ACC112 (cell line): Measurements from ENCODE around the gene CATSPERD.

Experiments used
- H2AFZ ChIP-seq: fragments of 200-600 bp; sonication (generic); one replicate; pipeline ENCODE4 v1.6.0; 2017; ENCODE audit warnings: antibody characterized with exemption, low read length; ENCODE audit not compliant: unreplicated experiment
- H3K27ac ChIP-seq: fragments of 200-600 bp; sonication (generic); 2 replicates; pipeline ENCODE4 v1.5.1; 2014; ENCODE audit warnings: low read depth, mild to moderate bottlenecking, antibody characterized with exemption, low read length, moderate library complexity
- H3K27me3 ChIP-seq: fragments of 200-600 bp; sonication (generic); 2 replicates; pipeline ENCODE4 v1.6.1; 2014; ENCODE audit warnings: mild to moderate bottlenecking, antibody characterized with exemption, low read length, moderate library complexity, mixed read lengths; ENCODE audit not compliant: insufficient read depth
- H3K36me3 ChIP-seq: fragments of 200-600 bp; sonication (generic); 2 replicates; pipeline ENCODE4 v1.6.1; 2016; ENCODE audit warnings: mild to moderate bottlenecking, antibody characterized with exemption, low read length, moderate library complexity, mixed read lengths; ENCODE audit not compliant: insufficient read depth
- H3K4me1 ChIP-seq: fragments of 200-600 bp; sonication (generic); one replicate; pipeline ENCODE4 v1.6.1; 2016; ENCODE audit warnings: low read length, mixed read lengths; ENCODE audit not compliant: insufficient read depth, unreplicated experiment, control insufficient read depth
- H3K4me3 ChIP-seq: fragments of 200-600 bp; sonication (generic); 2 replicates; pipeline ENCODE4 v1.5.1; 2014; ENCODE audit warnings: mild to moderate bottlenecking, low read depth, low read length
- H3K79me2 ChIP-seq: fragments of 200-600 bp; sonication (generic); one replicate; pipeline ENCODE4 v1.6.0; 2016; ENCODE audit warnings: low read length; ENCODE audit not compliant: control insufficient read depth, unreplicated experiment, insufficient read depth

The CATSPERD gene

GRCh38 chr19:5803441-5803751 is 83.0 kb downstream of the CATSPERD start:
- peaks cover 18% of the 10 kb centered on the region for H3K27me3 ChIP-seq
- peak overlapping the region; percentile 70 for H3K4me3 ChIP-seq
- H3K27ac ChIP-seq, result no peak overlapping the region
- H3K79me2 ChIP-seq, result no peaks in the 10 kb centered on the region
- no peaks in the 10 kb centered on the region for H3K36me3 ChIP-seq
- peaks cover 3% of the 10 kb centered on the region for H3K4me1 ChIP-seq
- no peak overlapping the region for H2AFZ ChIP-seq

- Histone ChIP-seq H3K27ac (no peak overlapping the region), H3K4me3 (peak overlapping the region; percentile 70), H2AFZ (no peak overlapping the region), H3K79me2 (no peaks in the 10 kb centered on the region), H3K4me1 (peaks cover 3% of the 10 kb centered on the region), H3K27me3 (peaks cover 18% of the 10 kb centered on the region), H3K36me3 (no peaks in the 10 kb centered on the region)
Observed at GRCh38 chr19:5803752-5804515, 83.5 kb downstream of the CATSPERD start.

DNA sequence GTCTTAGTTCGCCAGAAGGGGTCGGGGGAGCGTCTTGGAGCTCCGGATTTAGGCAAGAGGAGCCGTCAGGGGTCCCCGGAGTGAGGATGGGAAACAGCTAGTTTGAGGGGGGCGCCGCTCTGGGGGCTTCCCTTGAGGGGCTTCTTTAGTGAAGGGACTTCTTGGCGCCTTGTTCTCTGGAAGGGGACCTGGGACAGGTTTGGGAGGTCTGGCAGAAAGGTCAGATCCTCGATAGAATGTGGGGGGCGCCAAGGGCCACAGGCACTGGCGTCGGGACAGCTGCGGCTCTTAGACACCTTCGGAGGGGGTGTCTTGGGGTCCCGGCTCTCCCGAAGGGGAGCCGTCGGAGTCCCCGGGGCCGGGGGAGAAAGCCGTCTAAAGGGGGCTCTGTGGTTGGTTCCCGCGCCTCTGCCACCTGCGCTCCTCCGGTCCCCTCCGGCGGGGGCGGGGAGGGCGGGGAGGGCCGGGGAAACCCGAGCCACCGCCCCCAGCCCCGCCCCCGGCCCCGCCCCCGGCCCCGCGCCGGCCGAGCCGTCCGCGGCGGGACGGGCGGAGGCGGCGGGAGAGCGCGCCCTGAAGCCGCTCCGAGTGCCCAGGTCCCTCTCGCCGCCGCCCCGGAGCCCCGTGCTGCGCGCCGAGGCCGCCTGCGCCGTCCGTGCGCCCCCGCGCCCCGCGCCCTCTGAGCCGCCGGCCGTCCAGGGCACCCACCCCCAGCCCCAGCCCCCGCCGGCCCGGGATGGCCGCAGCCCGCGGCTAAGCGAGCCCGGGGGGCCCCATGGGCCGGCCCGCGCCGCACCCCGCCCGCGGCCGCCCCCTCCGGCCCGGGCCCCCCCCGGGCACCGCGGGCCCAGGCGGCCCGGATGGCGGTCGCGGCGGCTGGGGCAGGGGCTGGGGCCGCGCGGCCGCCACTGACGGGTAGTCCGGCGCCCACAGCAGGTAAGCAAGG is 84.4 kb downstream of the CATSPERD start, which contains the start of gene NRTN:
Gene NRTN (plus strand): TSS at position 552 of the 946 bp plus-strand sequence. CDS start 19,099 bp downstream, outside the sequence.
- no peak within 1 kb of the TSS for H2AFZ ChIP-seq

DNA sequence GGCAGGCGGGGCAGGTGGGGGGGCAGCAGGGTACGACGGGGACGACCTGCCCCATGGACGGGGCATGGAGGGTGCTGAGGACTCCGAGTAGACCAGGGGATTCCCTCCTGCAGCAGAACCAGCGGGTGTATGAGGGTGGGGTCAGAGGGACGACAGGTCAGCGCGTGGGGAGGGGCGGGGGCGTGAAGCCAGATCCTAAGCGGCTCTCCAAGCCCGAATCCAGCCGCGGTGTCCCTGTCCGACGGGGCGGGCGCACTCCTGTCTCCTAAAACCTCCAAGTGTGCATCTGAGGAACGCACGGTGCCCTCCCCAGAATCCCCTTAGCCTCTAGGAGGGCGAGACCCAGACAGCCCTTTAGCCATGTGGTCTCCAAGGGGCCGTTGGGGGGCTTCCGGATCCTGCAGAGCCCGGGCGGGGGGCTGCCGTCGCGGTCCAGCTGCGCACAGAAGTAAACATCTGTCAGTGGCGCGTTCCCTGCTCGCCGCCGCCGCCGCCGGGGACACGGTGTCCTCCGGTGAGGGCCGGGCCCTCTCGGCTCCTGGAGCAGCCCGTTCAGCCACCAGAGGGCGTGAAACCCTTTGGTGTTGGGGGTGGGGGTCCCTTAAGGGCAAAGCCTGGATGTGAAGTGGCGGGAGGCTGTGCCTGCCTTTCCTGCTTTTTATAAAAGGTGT is 85.2 kb downstream of the CATSPERD start:
- no peaks in the 10 kb centered on the region for H3K36me3 ChIP-seq
- no peaks in the 10 kb centered on the region for H3K79me2 ChIP-seq
- H3K4me1 ChIP-seq, result peaks cover 3% of the 10 kb centered on the region
- H3K27me3 ChIP-seq, result peaks cover 18% of the 10 kb centered on the region
- H3K4me3 ChIP-seq, result no peak overlapping the region
- H2AFZ ChIP-seq, result no peak overlapping the region
- H3K27ac ChIP-seq, result no peak overlapping the region

More for the DNA sequence above, 84.4 kb downstream of the CATSPERD start, which contains the start of gene NRTN:
- Histone ChIP-seq H3K27ac (no peak within 1 kb of the TSS), H3K79me2 (no peaks in the 10 kb centered on the region), H3K27me3 (peaks cover 18% of the 10 kb centered on the region), H3K4me3 (peak within 1 kb of the TSS; percentile 70; the same call in 1 of the 2 replicates), H3K4me1 (peaks cover 3% of the 10 kb centered on the region), H3K36me3 (no peaks in the 10 kb centered on the region)

DNA sequence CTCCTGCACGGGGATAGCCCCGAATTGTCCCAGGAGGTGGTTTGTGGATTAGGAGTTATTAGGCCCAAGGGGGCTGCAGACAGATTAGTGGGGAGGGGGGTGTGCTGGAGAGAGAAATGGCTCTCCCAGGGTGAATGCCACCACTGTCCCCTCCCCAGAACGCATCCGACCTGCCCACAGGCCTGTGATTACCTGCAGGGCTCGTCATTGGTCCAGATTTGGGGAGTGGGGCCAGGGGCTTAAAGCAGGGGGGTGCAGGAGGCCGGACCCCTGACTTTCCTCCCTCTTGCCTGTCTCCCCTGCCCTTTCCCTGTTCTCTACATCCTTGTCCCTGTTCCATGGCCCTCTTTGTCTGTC is 85.7 kb downstream of the CATSPERD start:
- no peak overlapping the region for H3K4me3 ChIP-seq
- peaks cover 3% of the 10 kb centered on the region for H3K4me1 ChIP-seq

DNA sequence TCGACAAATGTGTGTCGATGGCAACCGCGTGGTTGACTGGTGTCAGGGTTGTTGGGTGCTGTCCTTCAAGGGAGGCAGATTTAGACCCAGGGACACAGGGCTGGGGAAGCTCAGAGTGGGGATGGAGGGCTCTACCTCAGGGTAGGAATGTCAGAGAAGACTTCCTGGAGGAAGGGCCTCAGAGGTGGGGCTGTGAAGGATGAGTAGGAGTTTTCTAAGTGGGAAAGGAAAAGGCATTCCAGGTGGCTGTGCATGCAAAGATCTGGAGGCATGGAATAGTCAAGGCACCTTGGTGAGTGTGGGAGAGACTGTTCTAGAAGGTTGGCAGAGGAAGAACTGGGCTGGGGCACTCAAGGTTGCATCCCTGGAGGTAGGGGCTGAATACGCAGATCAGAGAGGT is 86.5 kb downstream of the CATSPERD start:
- Histone ChIP-seq H3K4me3 (no peak overlapping the region), H3K4me1 (peaks cover 3% of the 10 kb centered on the region), H2AFZ (no peak overlapping the region), H3K36me3 (no peaks in the 10 kb centered on the region), H3K79me2 (no peaks in the 10 kb centered on the region), H3K27me3 (peaks cover 18% of the 10 kb centered on the region), H3K27ac (no peak overlapping the region)

More for the DNA sequence above, 85.7 kb downstream of the CATSPERD start:
- H3K79me2 ChIP-seq, result no peaks in the 10 kb centered on the region
- H3K27ac ChIP-seq, result no peak overlapping the region
- H3K36me3 ChIP-seq, result no peaks in the 10 kb centered on the region
- no peak overlapping the region for H2AFZ ChIP-seq
- peaks cover 18% of the 10 kb centered on the region for H3K27me3 ChIP-seq

DNA sequence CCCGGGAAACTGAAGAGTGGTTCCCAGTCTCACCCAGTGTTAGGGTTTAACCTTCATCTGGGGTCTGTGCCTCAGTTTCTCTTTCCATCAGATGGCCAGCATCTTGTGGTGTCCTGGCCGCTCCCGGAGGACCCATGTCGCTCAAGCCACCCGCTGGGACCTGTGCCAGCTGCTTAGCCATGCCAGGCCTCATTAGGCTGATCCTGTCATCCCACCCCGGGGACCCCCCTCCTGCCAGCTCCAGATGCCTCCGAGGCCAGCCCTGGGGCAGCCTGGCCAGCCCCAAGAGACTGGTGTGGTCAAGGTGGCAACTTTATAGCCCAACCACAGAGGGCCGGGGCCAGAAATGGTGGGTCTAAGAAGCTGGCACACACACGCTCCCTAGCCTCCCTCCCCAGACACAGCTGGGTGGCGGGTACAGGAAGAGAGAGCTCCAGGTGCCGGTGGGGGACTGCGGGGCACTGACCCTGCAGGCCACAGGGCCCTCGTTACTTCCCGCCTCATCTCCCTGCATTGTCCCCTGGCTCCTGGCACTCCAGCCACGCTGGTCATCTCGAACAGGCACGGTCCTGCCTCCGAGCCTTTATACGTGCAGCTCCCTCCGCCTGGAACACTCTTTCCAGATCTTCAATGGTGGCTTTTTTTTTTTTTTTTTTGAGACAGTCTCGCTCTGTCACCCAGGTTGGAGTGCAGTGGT is 87.8 kb downstream of the CATSPERD start:
- Histone ChIP-seq H3K4me1 (peaks cover 3% of the 10 kb centered on the region), H3K27ac (no peak overlapping the region), H3K4me3 (no peak overlapping the region), H3K79me2 (no peaks in the 10 kb centered on the region), H3K36me3 (no peaks in the 10 kb centered on the region), H3K27me3 (peaks cover 18% of the 10 kb centered on the region), H2AFZ (no peak overlapping the region)

DNA sequence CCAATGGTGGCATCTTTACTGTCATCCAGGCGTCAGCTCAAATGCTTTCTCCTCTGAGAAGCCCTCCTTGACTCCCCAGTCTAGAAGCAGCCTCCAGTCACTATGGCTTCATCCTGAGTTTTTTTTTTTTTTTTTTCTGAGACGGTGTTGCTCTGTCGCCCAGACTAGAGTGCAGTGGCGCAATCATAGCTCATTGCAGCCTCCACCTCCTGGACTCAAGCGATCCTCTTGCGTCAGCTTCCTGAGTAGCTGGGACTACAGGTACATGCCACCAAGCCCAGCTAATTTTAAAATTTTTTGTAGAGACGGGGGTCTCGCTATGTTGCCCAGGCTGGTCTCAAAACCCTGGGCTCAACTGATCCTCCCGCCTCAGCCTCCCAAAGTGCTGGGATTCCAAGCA is 88.6 kb downstream of the CATSPERD start:
- Histone ChIP-seq H3K4me3 (no peak overlapping the region), H3K27ac (no peak overlapping the region), H2AFZ (no peak overlapping the region), H3K27me3 (peaks cover 18% of the 10 kb centered on the region), H3K4me1 (no peaks in the 10 kb centered on the region), H3K36me3 (no peaks in the 10 kb centered on the region), H3K79me2 (no peaks in the 10 kb centered on the region)

- Histone ChIP-seq H3K27me3 (peaks cover 14% of the 10 kb centered on the region), H3K36me3 (no peaks in the 10 kb centered on the region), H3K79me2 (no peaks in the 10 kb centered on the region), H3K4me3 (no peak overlapping the region), H3K4me1 (no peaks in the 10 kb centered on the region), H3K27ac (no peak overlapping the region), H2AFZ (no peak overlapping the region)
Observed at GRCh38 chr19:5809469-5809868, 89.0 kb downstream of the CATSPERD start.

GRCh38 chr19:5811117-5811516 is 90.7 kb downstream of the CATSPERD start:
- H3K4me1 ChIP-seq, result no peaks in the 10 kb centered on the region
- H3K27me3 ChIP-seq, result peaks cover 3% of the 10 kb centered on the region
- no peak overlapping the region for H3K4me3 ChIP-seq
- H3K79me2 ChIP-seq, result no peaks in the 10 kb centered on the region
- H3K27ac ChIP-seq, result no peak overlapping the region
- no peak overlapping the region for H2AFZ ChIP-seq
- no peaks in the 10 kb centered on the region for H3K36me3 ChIP-seq
